Astrocyte of the hippocampus (primary cell): ENCODE data around the gene DNASE1L1.

ENCODE experiments used
- DNase-seq: peaks from one replicate; pipeline ENCODE4 v3.0.0; 2011; ENCODE audit warnings: low read depth, low spot score

The DNASE1L1 gene

GRCh38 chrX:154382483-154383069 lies 26.5 kb downstream of the DNASE1L1 start:
- no peak for DNase-seq

- DNase-seq = no peak
Observed at GRCh38 chrX:154381271-154381670, 27.8 kb downstream of the DNASE1L1 start.

GRCh38 chrX:154380787-154381186 lies 28.3 kb downstream of the DNASE1L1 start:
- no peak for DNase-seq

- no peak for DNase-seq
Observed at GRCh38 chrX:154380153-154380552, 28.9 kb downstream of the DNASE1L1 start.

- DNase-seq = no peak
Observed at GRCh38 chrX:154379569-154379951, 29.5 kb downstream of the DNASE1L1 start.

- peak; percentile 98 for DNase-seq
Observed at GRCh38 chrX:154378799-154379568, 30.1 kb downstream of the DNASE1L1 start, which contains the start of gene EMD. Gene EMD (plus strand): TSS chrX:154379295. CDS start chrX:154379485, 190 bp downstream.

- DNase-seq = peak; percentile 79
Observed at GRCh38 chrX:154378059-154378798, 30.8 kb downstream of the DNASE1L1 start.

GRCh38 chrX:154376774-154377173 lies 32.3 kb downstream of the DNASE1L1 start:
- no peak for DNase-seq

GRCh38 chrX:154375156-154375504 lies 33.9 kb downstream of the DNASE1L1 start:
- no peak for DNase-seq

GRCh38 chrX:154374313-154375155 lies 34.5 kb downstream of the DNASE1L1 start, which contains the start of gene FLNA:
Gene FLNA (minus strand): TSS chrX:154374634. CDS start chrX:154371245, 3,389 bp downstream.
- DNase-seq = peak; percentile 71

- DNase-seq = peak; percentile 84
Observed at GRCh38 chrX:154373340-154374306, 35.4 kb downstream of the DNASE1L1 start.

GRCh38 chrX:154372612-154373022 lies 36.4 kb downstream of the DNASE1L1 start:
- peak; percentile 58 for DNase-seq

GRCh38 chrX:154371789-154372300 lies 37.2 kb downstream of the DNASE1L1 start:
- DNase-seq = no peak

- DNase-seq = peak; percentile 94
Observed at GRCh38 chrX:154371017-154371788, 37.9 kb downstream of the DNASE1L1 start.

GRCh38 chrX:154370300-154371016 lies 38.6 kb downstream of the DNASE1L1 start:
- DNase-seq = peak; percentile 48

- peak; percentile 94 for DNase-seq
Observed at GRCh38 chrX:154369449-154370299, 39.4 kb downstream of the DNASE1L1 start.

- peak; percentile 84 for DNase-seq
Observed at GRCh38 chrX:154368630-154369448, 40.2 kb downstream of the DNASE1L1 start.
